Mesenchymal stem cell (in vitro differentiated cells and primary cell): ENCODE data around the gene KRTAP10-5.

Source experiments
- DNase-seq: peaks from one replicate; pipeline ENCODE4 v3.0.0-alpha.2; 2013
- H2AFZ ChIP-seq: one replicate; pipeline ENCODE4 v1.6.1; 2013; ENCODE audit warnings: low read depth, mild to moderate bottlenecking, control low read depth, inconsistent platforms, low read length, moderate library complexity
- H2AK5ac ChIP-seq: 2 replicates; pipeline ENCODE4 v1.6.1; 2013; ENCODE audit warnings: low read length, moderate library complexity, mild to moderate bottlenecking, inconsistent platforms; ENCODE audit not compliant: severe bottlenecking
- H2BK120ac ChIP-seq: one replicate; pipeline ENCODE4 v1.6.1; 2013; ENCODE audit warnings: low read depth, mild to moderate bottlenecking, inconsistent platforms, low read length, moderate library complexity
- H2BK12ac ChIP-seq, 2 experiments: one replicate each; pipeline ENCODE4 v1.6.1; 2013; ENCODE audit warnings: inconsistent platforms in 2 of 2, low read length in 2 of 2, mild to moderate bottlenecking in 2 of 2, moderate library complexity in 2 of 2, control low read depth in 1 of 2
- H2BK15ac ChIP-seq: one replicate; pipeline ENCODE4 v1.6.1; 2013; ENCODE audit warnings: mild to moderate bottlenecking, low read depth, inconsistent platforms; ENCODE audit not compliant: poor library complexity, severe bottlenecking
- H2BK5ac ChIP-seq: 2 replicates; pipeline ENCODE4 v1.6.1; 2013; ENCODE audit warnings: low read depth, mild to moderate bottlenecking, low read length, control low read depth, inconsistent platforms; ENCODE audit not compliant: poor library complexity, severe bottlenecking
- H3K14ac ChIP-seq, 2 experiments: one replicate each; pipeline ENCODE4 v1.6.1; 2013; ENCODE audit warnings: inconsistent platforms in 2 of 2, low read length in 2 of 2, control low read depth in 1 of 2, mild to moderate bottlenecking in 1 of 2, moderate library complexity in 1 of 2
- H3K18ac ChIP-seq, 2 experiments: one replicate each; pipeline ENCODE4 v1.6.1; 2013; ENCODE audit warnings: inconsistent platforms in 2 of 2, low read length in 2 of 2, control low read depth in 1 of 2, low read depth in 1 of 2, mild to moderate bottlenecking in 1 of 2
- H3K23ac ChIP-seq, 2 experiments: one replicate each; pipeline ENCODE4 v1.6.1; 2013; ENCODE audit warnings: inconsistent platforms in 2 of 2, low read length in 2 of 2, mild to moderate bottlenecking in 2 of 2, moderate library complexity in 2 of 2, control low read depth in 1 of 2
- H3K27ac ChIP-seq: 2 replicates; pipeline ENCODE4 v1.5.1; 2013; ENCODE audit warnings: mild to moderate bottlenecking, moderate library complexity, low read length, control low read depth, inconsistent platforms; ENCODE audit not compliant: poor library complexity, severe bottlenecking
- H3K27me3 ChIP-seq, 2 experiments: 2 replicates each; pipeline versions ENCODE4 v1.6.1 to v1.7.0; 2013; ENCODE audit warnings: low read length in 2 of 2, mild to moderate bottlenecking in 2 of 2, moderate library complexity in 2 of 2, control low read depth in 1 of 2, inconsistent platforms in 1 of 2; ENCODE audit not compliant: control insufficient read depth in 1 of 2, insufficient read depth in 1 of 2
- H3K36me3 ChIP-seq, 2 experiments: 2 replicates each; pipeline versions ENCODE4 v1.6.1 to v1.7.0; 2013; ENCODE audit warnings: low read length in 2 of 2, control low read depth in 1 of 2, inconsistent platforms in 1 of 2, low read depth in 1 of 2, mild to moderate bottlenecking in 1 of 2; ENCODE audit not compliant: insufficient read depth in 2 of 2, control insufficient read depth in 1 of 2
- H3K4ac ChIP-seq, 2 experiments: one replicate each; pipeline ENCODE4 v1.6.1; 2013; ENCODE audit warnings: inconsistent platforms in 2 of 2, low read length in 2 of 2, mild to moderate bottlenecking in 2 of 2, moderate library complexity in 2 of 2, control low read depth in 1 of 2, low read depth in 1 of 2
- H3K4me1 ChIP-seq: 2 replicates; pipeline ENCODE4 v1.6.1; 2013; ENCODE audit warnings: low read depth, low read length, control low read depth; ENCODE audit not compliant: control insufficient read depth, insufficient read depth
- H3K4me2 ChIP-seq: 2 replicates; pipeline ENCODE4 v1.6.1; 2013; ENCODE audit warnings: low read length, mild to moderate bottlenecking, inconsistent platforms; ENCODE audit not compliant: poor library complexity, severe bottlenecking
- H3K4me3 ChIP-seq, 2 experiments: 2 replicates each; pipeline versions ENCODE4 v1.5.1 to v1.7.0; 2013; ENCODE audit warnings: low read length in 2 of 2, mild to moderate bottlenecking in 2 of 2, control low read depth in 1 of 2, low read depth in 1 of 2; ENCODE audit not compliant: insufficient read depth in 1 of 2
- H3K79me1 ChIP-seq: replicated peaks from 2 replicates; pipeline ENCODE4 v1.6.1; 2013; ENCODE audit warnings: mild to moderate bottlenecking, control low read depth, low read length, inconsistent platforms; ENCODE audit not compliant: poor library complexity, severe bottlenecking
- H3K9ac ChIP-seq: 2 replicates; pipeline ENCODE4 v1.7.0; 2013; ENCODE audit warnings: mild to moderate bottlenecking, low read length, moderate library complexity
- H3K9me3 ChIP-seq: 2 replicates; pipeline ENCODE4 v1.7.0; 2013; ENCODE audit warnings: mild to moderate bottlenecking, low read length; ENCODE audit not compliant: control insufficient read depth
- H4K8ac ChIP-seq: one replicate; pipeline ENCODE4 v1.6.1; 2013; ENCODE audit warnings: inconsistent platforms, mild to moderate bottlenecking, low read length, moderate library complexity
- H4K91ac ChIP-seq: one replicate; pipeline ENCODE4 v1.6.1; 2013; ENCODE audit warnings: mild to moderate bottlenecking, low read length, inconsistent platforms
- WGBS: methylation state at CpG from one replicate; pipeline ENCODE4 v1.1.7; 2013; ENCODE audit warnings: mixed read lengths; 5-methylcytosine and 5-hydroxymethylcytosine counted together

Gene KRTAP10-5

DNA sequence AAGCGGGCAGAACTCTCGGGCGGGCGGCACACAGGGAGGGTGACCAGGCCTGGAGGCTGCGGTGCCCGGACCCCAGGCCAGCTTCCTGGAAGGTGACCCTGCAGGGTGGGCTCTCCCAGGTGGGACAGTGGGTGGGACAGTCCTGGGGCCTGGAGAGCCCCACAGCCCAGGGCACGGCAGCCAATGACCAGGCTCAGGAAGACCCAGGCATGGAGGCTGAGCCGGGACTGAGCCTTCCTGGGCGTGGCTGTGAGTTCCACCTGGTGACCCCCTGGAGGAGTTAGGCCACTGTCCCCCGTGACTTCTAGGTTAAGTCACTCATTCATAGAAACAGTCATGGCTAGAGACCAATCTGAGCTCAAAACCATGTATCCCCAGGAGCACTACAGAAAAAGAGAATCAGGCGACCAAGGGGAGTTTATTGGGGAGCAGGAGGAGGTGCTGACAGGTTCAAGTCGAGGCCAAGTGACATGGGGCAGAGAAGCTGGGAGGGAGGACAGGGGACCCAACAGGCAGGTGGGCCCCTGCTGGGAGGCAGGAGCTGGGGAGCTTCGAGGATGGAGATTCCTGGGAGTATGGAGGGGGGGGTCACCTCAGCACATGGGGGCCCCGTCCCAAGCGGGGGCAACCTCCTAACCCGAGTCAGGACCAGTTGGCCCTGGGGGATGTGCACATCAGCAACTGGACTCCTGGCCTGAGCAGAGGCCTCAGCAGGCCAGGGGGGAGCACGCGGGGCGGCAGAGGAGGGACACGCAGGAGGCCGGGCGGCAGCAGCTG, 1.2 kb downstream of the KRTAP10-5 start:
- Histone ChIP-seq H2BK15ac (no peak overlapping the region), H3K14ac (no peak overlapping the region), H4K91ac (no peak overlapping the region), H3K27ac (no peak overlapping the region), H2BK5ac (no peak overlapping the region), H2AFZ (no peak overlapping the region), H3K9me3 (peaks cover 34% of the 10 kb centered on the region), H3K4me1 (no peaks in the 10 kb centered on the region), H3K4me2 (no peak overlapping the region), H3K36me3 (no peaks in the 10 kb centered on the region), H3K4me3 (no peak overlapping the region), H3K9ac (no peak overlapping the region), H3K4ac (no peak overlapping the region), H3K18ac (no peak overlapping the region), H3K27me3 (no peaks in the 10 kb centered on the region), H2BK120ac (no peak overlapping the region), H2BK12ac (no peak overlapping the region), H4K8ac (no peak overlapping the region), H3K23ac (no peak overlapping the region), H3K79me1 (no peaks in the 10 kb centered on the region), H2AK5ac (no peak overlapping the region)
- 77% methylated on average over 22 of the region's 22 CpGs for WGBS
- no peak for DNase-seq

DNA sequence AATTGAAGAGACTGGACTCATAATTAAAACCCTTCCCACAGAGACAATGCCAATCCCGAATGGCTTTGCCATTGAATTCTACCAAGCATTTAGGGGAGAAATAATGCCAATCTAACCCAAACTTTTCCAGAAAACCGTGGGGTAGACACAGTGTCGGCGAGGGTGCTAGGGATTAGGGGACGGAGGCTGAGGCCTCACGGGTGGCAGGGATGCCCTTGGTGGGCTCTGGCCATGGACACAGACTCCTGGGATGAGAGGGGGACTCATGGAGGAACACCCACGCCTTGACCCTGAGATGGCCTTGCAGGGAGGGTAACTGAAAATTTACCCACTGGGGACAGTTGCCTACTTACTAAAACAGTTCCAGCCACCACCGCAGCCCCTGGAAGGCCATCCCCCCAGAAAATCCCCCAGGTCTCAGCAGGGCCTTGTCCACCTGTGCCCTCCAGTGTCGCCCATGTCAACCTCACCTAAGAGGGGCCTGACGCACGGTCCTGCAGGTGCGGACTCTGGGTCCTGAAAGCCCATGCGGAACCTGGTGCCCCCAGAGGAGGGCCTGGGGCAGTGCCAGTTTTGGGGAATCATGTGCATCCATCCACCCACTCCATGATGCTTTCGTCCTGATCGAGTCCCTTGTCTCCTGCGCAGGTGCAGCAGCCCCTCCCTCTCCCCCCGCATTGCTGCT, 1.9 kb downstream of the KRTAP10-5 start:
- Histone ChIP-seq H3K4ac (no peak overlapping the region), H2BK5ac (no peak overlapping the region), H3K4me1 (no peaks in the 10 kb centered on the region), H2AK5ac (no peak overlapping the region), H2BK15ac (no peak overlapping the region), H3K36me3 (no peaks in the 10 kb centered on the region), H2BK12ac (no peak overlapping the region), H3K9ac (no peak overlapping the region), H3K18ac (no peak overlapping the region), H3K9me3 (peaks cover 34% of the 10 kb centered on the region), H2AFZ (no peak overlapping the region), H3K79me1 (no peaks in the 10 kb centered on the region), H3K23ac (no peak overlapping the region), H3K4me2 (no peak overlapping the region), H3K4me3 (no peak overlapping the region), H2BK120ac (no peak overlapping the region), H4K8ac (no peak overlapping the region), H3K27me3 (no peaks in the 10 kb centered on the region), H4K91ac (no peak overlapping the region), H3K14ac (no peak overlapping the region), H3K27ac (no peak overlapping the region)
- DNase-seq, result no peak
- 87% methylated on average over 17 of the region's 17 CpGs for WGBS

GRCh38 chr21:44576025-44576420, 4.4 kb downstream of the KRTAP10-5 start:
- Histone ChIP-seq H2AFZ (no peak overlapping the region), H3K14ac (no peak overlapping the region), H3K79me1 (no peaks in the 10 kb centered on the region), H3K9me3 (peaks cover 32% of the 10 kb centered on the region), H3K18ac (no peak overlapping the region), H3K4ac (no peak overlapping the region), H4K91ac (no peak overlapping the region), H3K4me3 (no peak overlapping the region), H3K36me3 (no peaks in the 10 kb centered on the region), H3K4me1 (no peaks in the 10 kb centered on the region), H3K23ac (no peak overlapping the region), H3K27me3 (no peaks in the 10 kb centered on the region), H2BK15ac (no peak overlapping the region), H2BK12ac (no peak overlapping the region), H4K8ac (no peak overlapping the region), H2AK5ac (no peak overlapping the region), H2BK5ac (no peak overlapping the region), H3K27ac (no peak overlapping the region), H2BK120ac (no peak overlapping the region), H3K4me2 (no peak overlapping the region), H3K9ac (no peak overlapping the region)
- 88% methylated on average over 10 of the region's 10 CpGs for WGBS
- DNase-seq, result no peak

DNA sequence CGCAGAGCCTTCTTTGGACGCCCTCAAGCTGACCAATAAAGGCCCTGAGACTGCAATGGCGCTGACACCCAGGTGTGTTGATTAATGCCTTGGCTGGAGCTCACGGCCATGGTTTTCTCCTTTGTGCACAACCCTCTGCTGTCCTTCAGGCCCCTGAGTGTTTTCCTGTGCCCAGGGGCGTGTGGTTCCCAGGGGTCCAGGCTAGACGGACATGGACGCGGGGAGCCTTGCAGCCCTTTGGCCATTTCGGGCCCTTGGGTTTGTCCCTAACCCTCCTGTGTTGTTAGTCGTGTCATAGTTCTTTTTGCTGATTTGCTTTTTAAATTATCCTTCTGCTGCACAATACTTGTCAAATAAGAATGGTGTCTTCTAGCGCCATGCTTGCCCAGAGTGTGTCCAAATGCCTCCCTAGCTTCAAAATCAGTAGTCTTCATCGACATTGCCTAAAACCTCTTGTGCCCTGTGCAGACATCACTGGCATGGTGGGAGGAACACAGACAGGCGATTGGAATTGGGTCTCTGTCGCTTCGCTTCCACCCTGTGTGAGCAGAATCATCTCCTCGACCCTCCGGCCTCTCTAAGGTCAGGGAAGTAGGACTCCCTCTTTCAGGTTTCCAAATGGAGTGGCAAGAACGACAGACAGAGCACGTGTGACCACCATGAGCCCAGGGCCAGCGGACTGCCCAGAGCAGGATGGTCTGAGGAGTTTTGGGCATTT, 4.9 kb downstream of the KRTAP10-5 start:
- Histone ChIP-seq H3K9me3 (peaks cover 32% of the 10 kb centered on the region), H3K27me3 (no peaks in the 10 kb centered on the region), H2BK5ac (no peak overlapping the region), H3K36me3 (no peaks in the 10 kb centered on the region), H3K4ac (no peak overlapping the region), H2BK12ac (no peak overlapping the region), H4K8ac (no peak overlapping the region), H3K27ac (no peak overlapping the region), H2BK15ac (no peak overlapping the region), H3K23ac (no peak overlapping the region), H4K91ac (no peak overlapping the region), H2AK5ac (no peak overlapping the region), H3K9ac (no peak overlapping the region), H3K4me2 (no peak overlapping the region), H3K4me1 (no peaks in the 10 kb centered on the region), H3K79me1 (no peaks in the 10 kb centered on the region), H3K14ac (no peak overlapping the region), H2AFZ (no peak overlapping the region), H3K18ac (no peak overlapping the region), H2BK120ac (no peak overlapping the region), H3K4me3 (no peak overlapping the region)
- 81% methylated on average over 19 of the region's 20 CpGs for WGBS
- DNase-seq, result no peak
